CD4-positive, alpha-beta memory T cell (primary cell): ENCODE results near the gene FERD3L. TPM values are rescaled to one million over a fixed set of nuclear protein-coding genes. Genes with fewer than 3 reads are reported as not detected.

Source experiments
- CTCF ChIA-PET: fragments of 350-600 bp; sonication (Branson Sonifier 250); formaldehyde crosslinking; loops from one replicate; lab custom pipeline; 2021; ENCODE audit warnings: inconsistent platforms; ENCODE audit not compliant: partially characterized antibody; lab: Charles Lee
- POLR2A ChIA-PET: fragments of 350-600 bp; sonication (Branson Sonifier 250); formaldehyde crosslinking; loops from one replicate; lab custom pipeline; 2021; ENCODE audit not compliant: partially characterized antibody; lab: Charles Lee
- DNase-seq, 5 donors: peaks; one replicate each; pipeline versions ENCODE4 v3.0.0 to v3.0.0-alpha.2; 2020 to 2022; ENCODE audit warnings: mixed read lengths in 1 of 5
- H3K27ac ChIP-seq: one replicate; pipeline ENCODE4 v1.7.0; 2013; ENCODE audit warnings: low read depth, low read length
- H3K27me3 ChIP-seq: 2 replicates; pipeline ENCODE4 v1.7.0; 2013; ENCODE audit warnings: mild to moderate bottlenecking, low read length, moderate library complexity; ENCODE audit not compliant: insufficient read depth
- H3K36me3 ChIP-seq: 2 replicates; pipeline ENCODE4 v1.7.0; 2013; ENCODE audit warnings: mild to moderate bottlenecking, low read length, moderate library complexity; ENCODE audit not compliant: insufficient read depth
- H3K4me1 ChIP-seq: 2 replicates; pipeline ENCODE4 v1.7.0; 2013; ENCODE audit warnings: mild to moderate bottlenecking, low read length, moderate library complexity; ENCODE audit not compliant: insufficient read depth
- H3K4me3 ChIP-seq, 2 donors: one replicate each; pipeline ENCODE4 v1.7.0; 2013; ENCODE audit warnings: low read length in 2 of 2, mild to moderate bottlenecking in 1 of 2
- H3K9me3 ChIP-seq, 2 donors: one replicate each; pipeline ENCODE4 v1.7.0; 2013; ENCODE audit warnings: low read length in 2 of 2, control low read depth in 1 of 2; ENCODE audit not compliant: control insufficient read depth in 1 of 2
- H3K27ac Mint-ChIP-seq, 7 donors: one replicate each; pipeline ENCODE4 v1.8.0; 2020 to 2021; ENCODE audit warnings: mixed read lengths in 7 of 7, mild to moderate bottlenecking in 6 of 7, inconsistent platforms in 3 of 7, moderate library complexity in 3 of 7
- H3K27me3 Mint-ChIP-seq, 2 donors: one replicate each; pipeline ENCODE4 v1.8.0; 2020 to 2021; ENCODE audit warnings: mixed read lengths in 2 of 2
- H3K36me3 Mint-ChIP-seq, 2 donors: one replicate each; pipeline ENCODE4 v1.8.0; 2020 to 2021; ENCODE audit warnings: mixed read lengths in 2 of 2, inconsistent platforms in 1 of 2, mild to moderate bottlenecking in 1 of 2
- H3K4me1 Mint-ChIP-seq, 4 donors: one replicate each; pipeline ENCODE4 v1.8.0; 2020 to 2021; ENCODE audit warnings: mixed read lengths in 4 of 4, mild to moderate bottlenecking in 1 of 4
- H3K4me3 Mint-ChIP-seq, 8 donors: one replicate each; pipeline ENCODE4 v1.8.0; 2020 to 2021; ENCODE audit warnings: mixed read lengths in 8 of 8, mild to moderate bottlenecking in 7 of 8, moderate library complexity in 6 of 8, inconsistent platforms in 3 of 8
- H3K9me3 Mint-ChIP-seq, 8 donors: one replicate each; pipeline ENCODE4 v1.8.0; 2020 to 2021; ENCODE audit warnings: mixed read lengths in 8 of 8, mild to moderate bottlenecking in 5 of 8, inconsistent platforms in 3 of 8, moderate library complexity in 1 of 8
- intact Hi-C: fragments of 100-400 bp; cut with micrococcal nuclease; formaldehyde crosslinking; loops from one replicate; pipeline ENCODE4 v1.15.1; 2023
- polyA plus RNA-seq, 2 donors: library from polyadenylated mRNA; unstranded; fragments of 300-500 nt; fragmentation: Illumina TruSeq; gene quantifications; one replicate each; pipeline ENCODE4 v1.2.3, GENCODE V29; 2021
- total RNA-seq, 2 experiments: library from RNA; stranded (reverse); gene quantifications; one replicate each; pipeline ENCODE4 v1.2.3, GENCODE V29; 2021

The FERD3L gene
- total and polyA plus RNA-seq, 4 experiments from 2014 or later: not detected

DNA sequence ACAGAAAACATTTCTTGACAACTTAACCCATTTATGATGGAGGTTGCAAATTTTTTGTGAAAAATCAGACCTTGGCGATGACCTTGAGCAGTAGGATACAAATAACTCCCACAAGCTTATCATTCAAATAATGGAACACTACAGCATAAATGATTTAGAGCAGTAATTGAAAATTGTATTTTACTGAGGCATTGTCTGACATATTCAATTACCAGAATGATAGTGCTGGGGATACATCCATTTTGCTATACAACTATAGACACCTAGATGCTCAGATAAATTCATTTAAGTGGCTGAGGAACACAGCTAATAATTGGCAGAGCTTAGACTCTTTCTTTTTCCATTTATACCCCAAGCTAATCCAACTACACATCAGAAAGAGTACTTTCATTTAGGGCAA, 46.7 kb downstream of the FERD3L start:
- no peaks in the 10 kb centered on the region for H3K4me1 ChIP-seq
- Mint-ChIP-seq H3K4me3 (no peak overlapping the region), H3K27me3 (peaks cover 9% of the 10 kb centered on the region in 2 donors), H3K4me1 (no peaks in the 10 kb centered on the region), H3K9me3 (peaks cover 0 to 11% (median 3%) of the 10 kb centered on the region in 8 donors), H3K27ac (no peak overlapping the region), H3K36me3 (no peaks in the 10 kb centered on the region)
- POLR2A ChIA-PET: no interaction called here
- H3K36me3 ChIP-seq: no peaks in the 10 kb centered on the region
- no peak for DNase-seq
- no peak overlapping the region for H3K4me3 ChIP-seq
- CTCF ChIA-PET: no interaction called here
- no peaks in the 10 kb centered on the region for H3K27me3 ChIP-seq
- no peak overlapping the region for H3K27ac ChIP-seq
- H3K9me3 ChIP-seq: peaks cover 0 to 3% of the 10 kb centered on the region in 2 donors
- intact Hi-C loops: no loop called here

DNA sequence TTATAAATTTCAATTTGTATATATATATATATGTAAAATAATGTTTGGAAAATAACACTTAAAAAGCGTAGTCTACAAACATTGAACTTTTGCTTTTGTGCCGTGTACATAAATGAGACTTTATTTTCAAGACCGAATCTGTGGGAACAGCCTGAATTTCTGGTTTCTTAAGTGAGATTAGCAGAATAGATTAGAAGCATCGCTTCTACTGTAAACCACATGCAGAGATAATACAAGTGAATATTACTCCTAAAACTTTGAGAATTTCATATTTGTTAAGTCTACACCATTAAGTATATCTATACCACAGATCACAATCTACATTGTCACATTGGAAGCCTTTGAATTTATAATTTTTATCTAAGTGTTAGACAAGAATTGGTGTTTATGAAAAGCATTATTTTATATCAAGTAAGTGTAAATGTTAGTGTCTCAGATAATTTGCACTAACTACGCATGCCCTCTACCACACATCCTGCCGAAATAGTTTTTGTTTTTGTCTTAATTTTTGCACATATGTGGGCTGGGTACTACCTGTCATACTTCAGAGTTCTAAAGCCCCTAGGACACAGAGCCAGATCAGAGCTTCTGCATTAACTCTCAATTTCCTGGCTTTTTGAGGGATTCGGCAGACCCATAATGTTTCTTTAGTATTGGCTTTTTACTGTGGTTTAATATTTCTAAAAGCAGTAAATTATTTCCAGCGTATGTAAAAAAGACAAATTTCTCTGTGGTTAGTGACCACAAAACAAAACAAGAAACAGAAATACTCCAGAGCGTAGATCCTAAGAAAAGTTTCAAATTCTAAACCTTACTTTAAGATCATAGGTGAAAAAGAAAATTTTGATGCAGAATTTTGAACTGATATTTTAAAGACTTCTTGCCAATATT, 47.8 kb downstream of the FERD3L start:
- no peak overlapping the region for H3K4me3 Mint-ChIP-seq
- POLR2A ChIA-PET: no interaction called here

DNA sequence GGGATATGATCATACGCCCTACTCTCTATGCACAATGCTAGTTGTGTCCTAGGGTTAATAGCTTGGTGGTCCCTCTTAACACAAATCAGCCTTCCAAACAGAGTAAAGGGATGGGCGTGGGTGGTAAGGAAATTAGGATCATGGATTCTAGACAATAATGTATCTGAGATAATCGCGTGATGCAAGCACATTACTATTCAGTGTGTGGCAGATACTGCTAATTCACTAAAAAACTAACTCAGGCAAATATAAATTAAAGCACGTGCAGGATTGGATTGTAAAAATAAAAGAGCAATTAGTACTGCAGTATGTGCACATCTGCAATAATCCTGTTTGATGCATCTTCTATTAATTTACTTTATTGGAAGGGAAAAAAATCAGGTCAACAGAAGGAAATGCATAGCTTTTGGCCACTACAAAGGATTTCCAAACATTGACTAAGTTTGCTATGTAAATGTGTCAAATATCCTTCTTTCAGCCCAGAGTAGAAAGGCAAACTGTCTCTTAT, 49.8 kb downstream of the FERD3L start:
- H3K9me3 Mint-ChIP-seq: peaks cover 0 to 2% (median 0%) of the 10 kb centered on the region in 8 donors
- H3K27ac Mint-ChIP-seq: no peak overlapping the region
- no peaks in the 10 kb centered on the region for H3K36me3 ChIP-seq
- H3K27me3 Mint-ChIP-seq: peaks cover 0 to 2% of the 10 kb centered on the region in 2 donors
- H3K36me3 Mint-ChIP-seq: no peaks in the 10 kb centered on the region
- intact Hi-C loops: no loop called here
- ChIA-PET POLR2A (no interaction called here), CTCF (no interaction called here)
- no peak overlapping the region for H3K4me3 Mint-ChIP-seq
- DNase-seq: no peak
- H3K9me3 ChIP-seq: no peaks in the 10 kb centered on the region
- H3K4me3 ChIP-seq: no peak overlapping the region
- H3K27ac ChIP-seq: no peak overlapping the region
- no peaks in the 10 kb centered on the region for H3K27me3 ChIP-seq
- no peaks in the 10 kb centered on the region for H3K4me1 Mint-ChIP-seq
- H3K4me1 ChIP-seq: no peaks in the 10 kb centered on the region

More for the DNA sequence above, 47.8 kb downstream of the FERD3L start:
- Histone ChIP-seq H3K27ac (no peak overlapping the region), H3K4me3 (no peak overlapping the region), H3K36me3 (no peaks in the 10 kb centered on the region), H3K9me3 (peaks cover 0 to 3% of the 10 kb centered on the region in 2 donors), H3K4me1 (no peaks in the 10 kb centered on the region), H3K27me3 (no peaks in the 10 kb centered on the region)
- Mint-ChIP-seq H3K27ac (no peak overlapping the region), H3K9me3 (peaks cover 0 to 3% (median 0%) of the 10 kb centered on the region in 8 donors), H3K27me3 (peaks cover 0 to 2% of the 10 kb centered on the region in 2 donors), H3K36me3 (no peaks in the 10 kb centered on the region), H3K4me1 (no peaks in the 10 kb centered on the region)
- DNase-seq: no peak
- CTCF ChIA-PET: no interaction called here
- intact Hi-C loops: no loop called here

Other genes starting within 250 kb of the FERD3L start
- not detected for gene TWIST1, start 27.8 kb downstream of the FERD3L start, total RNA-seq
- gene TWIST1, start 27.8 kb downstream of the FERD3L start, polyA plus RNA-seq: not detected